HepG2 (cell line): ENCODE data around the gene MARS1. TPM values are rescaled to one million over a fixed set of nuclear protein-coding genes. Genes with fewer than 3 reads are reported as not detected.
"Not testable (repeated sequence)": the region's sequence is repeated elsewhere in the genome, so short reads cannot be mapped to it uniquely, and the experiment has no call there.

ENCODE experiments used
- ATAC-seq: fragments of 200-7000 bp; cut with Tn5 transposase; 3 replicates; pipeline ENCODE4 v1.9.1; 2020; ENCODE audit warnings: mild to moderate bottlenecking, moderate library complexity
- BruUV-seq: library from RNA; stranded (reverse); fragments of 400-500 nt; replicated peaks from 2 replicates; lab custom pipeline; 2021; lab: Mats Ljungman, UMichigan
- CTCF ChIA-PET: fragments of 300-600 bp; formaldehyde crosslinking; extraction: SDS; loops from one replicate; lab custom pipeline; 2021; ENCODE audit warnings: low total read pairs, inconsistent platforms, low intra/inter-chr PET ratio; lab: Yijun Ruan, JAX
- POLR2A ChIA-PET: fragments of 350-600 bp; sonication (Branson Sonifier 250); formaldehyde crosslinking; loops from one replicate; lab custom pipeline; 2020; ENCODE audit warnings: antibody characterized with exemption, inconsistent platforms; lab: Yijun Ruan, JAX
- DNase-seq: peaks from one replicate; pipeline ENCODE4 v3.0.0-alpha.2; 2015; ENCODE audit warnings: low spot score
- FAIRE-seq: peaks from 3 replicates; lab custom pipeline; 2011; peaks lifted over from hg19 to GRCh38; lab: Jason Lieb, UNC
- H2AFZ ChIP-seq: one replicate; pipeline ENCODE4 v1.6.1; 2011; ENCODE audit warnings: low read length, inconsistent platforms
- H3K27ac ChIP-seq: fragments of 300-600 bp; 3 replicates; pipeline ENCODE4 v1.8.0; 2011; ENCODE audit warnings: mixed run types, mild to moderate bottlenecking, mixed read lengths, low read length, inconsistent platforms; ENCODE audit not compliant: insufficient read depth; ENCODE audit errors: extremely low read length
- H3K27me3 ChIP-seq, 2 experiments: fragments of 200-600 bp in 1 of 2; 2 replicates in 1 of 2; 3 replicates in 1 of 2; pipeline versions ENCODE4 v1.6.0 to v1.8.0; 2011; ENCODE audit warnings: low read length in 2 of 2, mild to moderate bottlenecking in 2 of 2, moderate library complexity in 2 of 2, inconsistent platforms in 1 of 2; ENCODE audit not compliant: insufficient read depth in 2 of 2, control insufficient read depth in 1 of 2
- H3K36me3 ChIP-seq, 2 experiments: fragments of 200-600 bp in 1 of 2; replicated peaks in 1 of 2; 2 replicates in 1 of 2; 3 replicates in 1 of 2; pipeline versions ENCODE4 v1.5.1 to v1.8.0; 2011; ENCODE audit warnings: low read length in 2 of 2, inconsistent platforms in 1 of 2; ENCODE audit not compliant: insufficient read depth in 2 of 2, control insufficient read depth in 1 of 2
- H3K4me1 ChIP-seq: 2 replicates; pipeline ENCODE4 v1.5.1; 2012; ENCODE audit warnings: low read length, inconsistent platforms; ENCODE audit not compliant: insufficient read depth
- H3K4me2 ChIP-seq: 2 replicates; pipeline ENCODE4 v1.6.0; 2011; ENCODE audit warnings: low read depth, low read length, inconsistent platforms
- H3K4me3 ChIP-seq, 3 experiments: fragments of 200-600 bp in 1 of 3; sonication (generic), shearing (Covaris generic) in 1 of 3; replicated peaks in 1 of 3; 2 replicates each; pipeline ENCODE4 v1.5.1; 2011 to 2016; ENCODE audit warnings: low read length in 3 of 3, inconsistent platforms in 2 of 3, low read depth in 2 of 3, mild to moderate bottlenecking in 2 of 3, control low read depth in 1 of 3, mixed read lengths in 1 of 3; ENCODE audit not compliant: insufficient read depth in 1 of 3
- H3K79me2 ChIP-seq: one replicate; pipeline ENCODE4 v1.6.1; 2011; ENCODE audit warnings: low read length, inconsistent platforms; ENCODE audit not compliant: insufficient read depth
- H3K9ac ChIP-seq: 2 replicates; pipeline ENCODE4 v1.6.0; 2011; ENCODE audit warnings: mild to moderate bottlenecking, low read depth, low read length, inconsistent platforms; ENCODE audit not compliant: insufficient read depth
- H3K9me3 ChIP-seq: 2 replicates; pipeline ENCODE4 v1.5.1; 2012; ENCODE audit warnings: mild to moderate bottlenecking, low read length
- H4K20me1 ChIP-seq: 2 replicates; pipeline ENCODE4 v1.6.0; 2011; ENCODE audit warnings: inconsistent platforms, mild to moderate bottlenecking, low read length, moderate library complexity; ENCODE audit not compliant: insufficient read depth
- EP300 ChIP-seq, 3 experiments: sonication (generic) in 1 of 3; formaldehyde crosslinking in 1 of 3; IDR thresholded peaks; 2 replicates each; pipeline versions ENCODE4 v1.5.1 to v1.6.1; 2011 to 2020; ENCODE audit warnings: low read depth in 2 of 3, low read length in 2 of 3, borderline replicate concordance in 1 of 3, improper control_type of control experiment in 1 of 3, mild to moderate bottlenecking in 1 of 3, missing genetic modification reagents in 1 of 3, moderate library complexity in 1 of 3
- IRF9 ChIP-seq: sonication (generic); formaldehyde crosslinking; IDR thresholded peaks from 2 replicates; pipeline ENCODE4 v1.8.0; 2022; ENCODE audit warnings: missing genetic modification reagents, mild to moderate bottlenecking, borderline replicate concordance
- MEIS2 ChIP-seq: sonication (generic); formaldehyde crosslinking; IDR thresholded peaks from 2 replicates; pipeline ENCODE4 v1.9.0; 2021; ENCODE audit warnings: mild to moderate bottlenecking, missing genetic modification reagents
- PHF21A ChIP-seq: sonication (generic); formaldehyde crosslinking; IDR thresholded peaks from 2 replicates; pipeline ENCODE4 v1.5.0; 2020; ENCODE audit warnings: mild to moderate bottlenecking, missing genetic modification reagents
- PHF5A ChIP-seq: IDR thresholded peaks from one replicate; pipeline ENCODE4 v1.6.1; 2018; ENCODE audit warnings: low read depth, missing genetic modification reagents; ENCODE audit not compliant: unreplicated experiment
- ZFYVE20 ChIP-seq: sonication (generic); formaldehyde crosslinking; IDR thresholded peaks from 2 replicates; pipeline ENCODE4 v1.8.0; 2023; ENCODE audit warnings: low read depth, mild to moderate bottlenecking, moderate library complexity, missing genetic modification reagents, borderline replicate concordance
- ZNF333 ChIP-seq: sonication (generic); formaldehyde crosslinking; IDR thresholded peaks from 2 replicates; pipeline ENCODE4 v1.4.0; 2020; ENCODE audit warnings: mild to moderate bottlenecking, missing genetic modification reagents, borderline replicate concordance
- ZNF83 ChIP-seq: sonication (generic); formaldehyde crosslinking; IDR thresholded peaks from 2 replicates; pipeline ENCODE4 v1.4.0; 2020; ENCODE audit warnings: missing genetic modification reagents, mild to moderate bottlenecking, borderline replicate concordance
- WGBS: methylation state at CpG from one replicate; pipeline ENCODE4 v1.1.6; 2017; ENCODE audit warnings: low lambda C conversion rate; 5-methylcytosine and 5-hydroxymethylcytosine counted together
- in situ Hi-C: cut with HindIII; loops from 2 replicates; pipeline ENCODE4 v1.10.0; 2017; ENCODE audit warnings: low pct_unique_long_range_greater_than_20kb; ENCODE audit not compliant: extremely low pct_ligation_motif_present
- intact Hi-C: fragments of 100-400 bp; cut with micrococcal nuclease; formaldehyde crosslinking; loops from one replicate; pipeline ENCODE4 v1.10.0; 2022; ENCODE audit not compliant: unreplicated experiment
- polyA plus RNA-seq, 8 experiments: library from polyadenylated mRNA; depleted of rRNA in 3 of 8; stranded (reverse) in 7 of 8; unstranded in 1 of 8; fragments of >200 nt; fragmentation: Illumina TruSeq in 4 of 8; extraction: Trizol in 4 of 8; gene quantifications; 2 replicates each; pipeline versions ENCODE4 v1.2.1 to v1.2.3, GENCODE V29; 2011 to 2016; ENCODE audit warnings: low read depth in 4 of 8, missing spikeins in 1 of 8, mixed read lengths in 1 of 8; ENCODE audit not compliant: insufficient read depth in 1 of 8
- total RNA-seq, 5 experiments: library from RNA; depleted of rRNA; stranded (reverse); fragments of >200 nt; fragmentation: Illumina TruSeq; extraction: Trizol; gene quantifications; 2 replicates each; pipeline ENCODE4 v1.2.3, GENCODE V29; 2016; ENCODE audit warnings: low read depth in 1 of 5
- TF ChIP-seq, protein P1 (sequence below): sonication (generic); formaldehyde crosslinking; IDR thresholded peaks from 2 replicates; pipeline ENCODE4; 2020; ENCODE audit warnings: missing genetic modification reagents, mild to moderate bottlenecking, borderline replicate concordance

The MARS1 gene
- total and polyA plus RNA-seq, 2 of the 13 experiments (the other 11 are each of a cell fraction or from before 2014, with no cell fraction given): 115 to 181 TPM

DNA sequence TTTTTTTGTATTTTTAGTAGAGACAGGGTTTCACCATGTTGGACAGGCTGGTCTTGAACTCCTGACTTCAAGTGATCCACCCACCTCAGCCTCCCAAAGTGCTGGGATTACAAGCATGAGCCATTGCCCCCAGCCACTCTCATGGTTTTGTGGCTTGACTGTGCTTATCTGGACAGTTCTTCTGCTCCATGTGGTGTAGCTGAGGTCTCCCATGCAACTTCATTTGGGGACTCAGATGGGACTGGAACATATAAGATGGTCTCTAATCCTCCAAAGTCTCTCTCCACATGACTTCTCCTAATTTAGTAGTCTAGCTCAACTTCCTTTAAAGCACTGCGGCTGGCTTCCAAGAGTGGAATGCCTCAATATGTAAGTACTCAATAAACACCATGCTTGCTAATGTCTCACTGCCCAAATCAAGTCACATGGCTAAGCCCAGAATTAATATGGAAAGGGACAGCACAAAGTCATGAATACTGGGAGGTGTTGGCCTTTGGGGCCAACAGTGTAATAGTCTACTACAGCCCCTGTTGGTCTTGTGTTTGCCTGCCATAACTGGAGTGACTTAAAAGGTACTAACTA is 45.9 kb upstream of the MARS1 start:
- FAIRE-seq (no peak), DNase-seq (no peak), ATAC-seq (no peak)
- ChIA-PET POLR2A (interaction anchor here (1.4 kb wide), 1 partner anchor 11 kb away, joined by 4 read pairs; no protein-coding TSS in a partner anchor), CTCF (no interaction called here)
- Histone ChIP-seq H3K27me3 (no peaks in the 10 kb centered on the region), H4K20me1 (no peaks in the 10 kb centered on the region), H3K9ac (no peak overlapping the region), H3K9me3 (no peaks in the 10 kb centered on the region), H2AFZ (no peak overlapping the region), H3K36me3 (no peaks in the 10 kb centered on the region), H3K4me3 (no peak overlapping the region), H3K4me1 (no peaks in the 10 kb centered on the region), H3K79me2 (no peaks in the 10 kb centered on the region), H3K27ac (no peak overlapping the region), H3K4me2 (no peak overlapping the region)
- TF ChIP-seq IRF9 (CRISPR knock-in tag) (no peak), ZFYVE20 (CRISPR knock-in tag) (no peak), ZNF333 (no peak), PHF5A (CRISPR knock-in tag) (no peak), ZNF83 (CRISPR knock-in tag) (no peak), MEIS2 (CRISPR knock-in tag) (no peak), EP300 (IDR thresholded peaks at IDR 0.05; ENCODE audit: low read depth in 2 of 2, low read length in 2 of 2) (no peak), EP300 (CRISPR knock-in tag; IDR thresholded peaks at IDR 0.05; ENCODE audit: borderline replicate concordance) (no peak), PHF21A (CRISPR knock-in tag) (no peak)
- TF ChIP-seq, protein P1, sequence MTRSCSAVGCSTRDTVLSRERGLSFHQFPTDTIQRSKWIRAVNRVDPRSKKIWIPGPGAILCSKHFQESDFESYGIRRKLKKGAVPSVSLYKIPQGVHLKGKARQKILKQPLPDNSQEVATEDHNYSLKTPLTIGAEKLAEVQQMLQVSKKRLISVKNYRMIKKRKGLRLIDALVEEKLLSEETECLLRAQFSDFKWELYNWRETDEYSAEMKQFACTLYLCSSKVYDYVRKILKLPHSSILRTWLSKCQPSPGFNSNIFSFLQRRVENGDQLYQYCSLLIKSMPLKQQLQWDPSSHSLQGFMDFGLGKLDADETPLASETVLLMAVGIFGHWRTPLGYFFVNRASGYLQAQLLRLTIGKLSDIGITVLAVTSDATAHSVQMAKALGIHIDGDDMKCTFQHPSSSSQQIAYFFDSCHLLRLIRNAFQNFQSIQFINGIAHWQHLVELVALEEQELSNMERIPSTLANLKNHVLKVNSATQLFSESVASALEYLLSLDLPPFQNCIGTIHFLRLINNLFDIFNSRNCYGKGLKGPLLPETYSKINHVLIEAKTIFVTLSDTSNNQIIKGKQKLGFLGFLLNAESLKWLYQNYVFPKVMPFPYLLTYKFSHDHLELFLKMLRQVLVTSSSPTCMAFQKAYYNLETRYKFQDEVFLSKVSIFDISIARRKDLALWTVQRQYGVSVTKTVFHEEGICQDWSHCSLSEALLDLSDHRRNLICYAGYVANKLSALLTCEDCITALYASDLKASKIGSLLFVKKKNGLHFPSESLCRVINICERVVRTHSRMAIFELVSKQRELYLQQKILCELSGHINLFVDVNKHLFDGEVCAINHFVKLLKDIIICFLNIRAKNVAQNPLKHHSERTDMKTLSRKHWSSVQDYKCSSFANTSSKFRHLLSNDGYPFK (CRISPR knock-in tag): no peak
- in situ Hi-C loops: no loop called here
- BruUV-seq: no TSS peak
- intact Hi-C loops: no loop called here
- 100% methylated on average over 1 of the region's 1 CpG for WGBS

DNA sequence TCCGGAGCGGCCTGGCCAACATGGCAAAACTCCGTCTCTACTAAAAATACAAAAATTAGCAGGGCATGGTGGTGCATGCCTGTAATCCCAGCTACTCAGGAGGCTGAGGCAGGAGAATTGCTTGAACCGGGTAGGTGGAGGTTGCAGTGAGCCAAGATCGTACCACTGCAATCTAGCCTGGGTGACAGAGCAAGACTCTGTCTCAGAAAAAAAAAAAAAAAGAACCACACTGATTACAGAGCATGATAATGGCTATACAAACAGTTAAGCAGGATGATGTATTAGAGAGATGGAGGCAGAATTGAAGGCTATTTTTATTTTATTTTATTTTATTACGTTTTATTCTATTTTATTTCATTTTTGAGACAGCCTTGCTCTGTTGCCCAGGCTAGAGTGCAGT is 43.5 kb upstream of the MARS1 start:
- CTCF ChIA-PET, H3K9ac ChIP-seq, H3K4me2 ChIP-seq, in situ Hi-C loops, H3K4me3 ChIP-seq, H3K4me1 ChIP-seq, H4K20me1 ChIP-seq, BruUV-seq, FAIRE-seq, H2AFZ ChIP-seq, H3K36me3 ChIP-seq, H3K27ac ChIP-seq, H3K27me3 ChIP-seq, H3K79me2 ChIP-seq, intact Hi-C loops, DNase-seq, ATAC-seq, H3K9me3 ChIP-seq: not testable (repeated sequence)
- WGBS: 84% methylated on average over 6 of the region's 6 CpGs
- POLR2A ChIA-PET: interaction anchor here (1.1 kb wide), 1 partner anchor 10 kb away, joined by 3 read pairs; the partner anchor contains the start of gene INHBC
